Measurements from ENCODE around the gene ZNF35.
A peak's percentile ranks its signal among the peaks of the same experiment; 100 is the strongest.

Gene ZNF35

GRCh38 chr3:44685128-44685800, 36.7 kb downstream of the ZNF35 start:
- peak; percentile 4 to 66 for DNase-seq

GRCh38 chr3:44687898-44688297, 39.4 kb downstream of the ZNF35 start:
- no peak for DNase-seq
